HEK293 (cell line): ENCODE data around the gene ITGA5.
A peak's percentile ranks its signal among the peaks of the same experiment; 100 is the strongest.

Source experiments
- GLIS2 ChIP-seq: fragments of 450-650 bp; formaldehyde crosslinking; IDR thresholded peaks from 2 replicates; pipeline ENCODE4 v1.5.1; 2016; ENCODE audit warnings: missing biosample characterization, missing genetic modification characterization
- HIC1 ChIP-seq: fragments of 450-650 bp; formaldehyde crosslinking; IDR thresholded peaks from 2 replicates; pipeline ENCODE4 v1.5.1; 2016; ENCODE audit warnings: missing biosample characterization, missing genetic modification characterization
- IKZF3 ChIP-seq: fragments of 450-650 bp; IDR thresholded peaks from 2 replicates; pipeline ENCODE4 v1.5.0; 2018; ENCODE audit warnings: missing biosample characterization, mild to moderate bottlenecking, missing genetic modification characterization, moderate library complexity
- MEIS1 ChIP-seq: sonication (generic); formaldehyde crosslinking; IDR thresholded peaks from 2 replicates; pipeline ENCODE4 v1.8.1; 2022; ENCODE audit warnings: missing genetic modification reagents, mild to moderate bottlenecking, borderline replicate concordance
- SP7 ChIP-seq: fragments of 450-650 bp; formaldehyde crosslinking; IDR thresholded peaks from 2 replicates; pipeline ENCODE4 v1.5.1; 2016; ENCODE audit warnings: missing biosample characterization, missing genetic modification characterization
- ZBTB17 ChIP-seq: fragments of 450-650 bp; formaldehyde crosslinking; IDR thresholded peaks from 2 replicates; pipeline ENCODE4 v1.5.1; 2016; ENCODE audit warnings: missing biosample characterization, missing genetic modification characterization
- ZBTB48 ChIP-seq: fragments of 450-650 bp; formaldehyde crosslinking; IDR thresholded peaks from 2 replicates; pipeline ENCODE4 v1.5.1; 2016; ENCODE audit warnings: missing biosample characterization, missing genetic modification characterization
- ZBTB8A ChIP-seq: fragments of 450-650 bp; formaldehyde crosslinking; IDR thresholded peaks from 2 replicates; pipeline ENCODE4 v1.5.1; 2016; ENCODE audit warnings: missing biosample characterization, missing genetic modification characterization
- ZEB2 ChIP-seq: fragments of 450-650 bp; formaldehyde crosslinking; IDR thresholded peaks from 2 replicates; pipeline ENCODE4 v1.5.1; 2016; ENCODE audit warnings: missing biosample characterization, missing genetic modification characterization
- ZNF114 ChIP-seq: fragments of 450-650 bp; formaldehyde crosslinking; IDR thresholded peaks from 2 replicates; pipeline ENCODE4 v1.5.0; 2017; ENCODE audit warnings: missing biosample characterization, missing genetic modification characterization
- ZNF2 ChIP-seq: fragments of 450-650 bp; formaldehyde crosslinking; IDR thresholded peaks from 2 replicates; pipeline ENCODE4 v1.5.1; 2016; ENCODE audit warnings: missing biosample characterization, missing genetic modification characterization
- ZNF280D ChIP-seq: fragments of 450-650 bp; formaldehyde crosslinking; IDR thresholded peaks from 2 replicates; pipeline ENCODE4 v1.5.1; 2016; ENCODE audit warnings: missing biosample characterization, missing genetic modification characterization
- ZNF366 ChIP-seq: fragments of 450-650 bp; formaldehyde crosslinking; conservative IDR thresholded peaks from 2 replicates; pipeline ENCODE4 v1.5.1; 2016; ENCODE audit warnings: missing biosample characterization, missing genetic modification characterization
- ZNF501 ChIP-seq: fragments of 450-650 bp; formaldehyde crosslinking; IDR thresholded peaks from 2 replicates; pipeline ENCODE4 v1.5.1; 2016; ENCODE audit warnings: missing biosample characterization, missing genetic modification characterization
- ZNF529 ChIP-seq: fragments of 450-650 bp; formaldehyde crosslinking; IDR thresholded peaks from 2 replicates; pipeline ENCODE4 v1.5.1; 2017; ENCODE audit warnings: missing genetic modification characterization, missing biosample characterization; ENCODE audit not compliant: insufficient replicate concordance
- ZNF600 ChIP-seq: fragments of 450-650 bp; formaldehyde crosslinking; IDR thresholded peaks from 2 replicates; pipeline ENCODE4 v1.5.1; 2016; ENCODE audit warnings: missing biosample characterization, missing genetic modification characterization
- ZNF623 ChIP-seq: fragments of 450-650 bp; formaldehyde crosslinking; IDR thresholded peaks from 2 replicates; pipeline ENCODE4 v1.5.1; 2016; ENCODE audit warnings: missing biosample characterization, missing genetic modification characterization
- ZNF629 ChIP-seq: fragments of 450-650 bp; formaldehyde crosslinking; IDR thresholded peaks from 2 replicates; pipeline ENCODE4 v1.5.1; 2017; ENCODE audit warnings: missing biosample characterization, missing genetic modification characterization
- ZNF639 ChIP-seq: fragments of 450-650 bp; formaldehyde crosslinking; IDR thresholded peaks from 2 replicates; pipeline ENCODE4 v1.5.1; 2016; ENCODE audit warnings: missing biosample characterization, missing genetic modification characterization
- ZNF654 ChIP-seq: fragments of 450-650 bp; formaldehyde crosslinking; IDR thresholded peaks from 2 replicates; pipeline ENCODE4 v1.5.1; 2016; ENCODE audit warnings: low read depth, missing biosample characterization, missing genetic modification characterization
- ZNF658 ChIP-seq: fragments of 450-650 bp; formaldehyde crosslinking; IDR thresholded peaks from 2 replicates; pipeline ENCODE4; 2016; ENCODE audit warnings: missing biosample characterization, missing genetic modification characterization
- ZSCAN16 ChIP-seq: fragments of 450-650 bp; formaldehyde crosslinking; IDR thresholded peaks from 2 replicates; pipeline ENCODE4 v1.5.1; 2016; ENCODE audit warnings: missing biosample characterization, missing genetic modification characterization
- ZXDB ChIP-seq: fragments of 450-650 bp; formaldehyde crosslinking; IDR thresholded peaks from 2 replicates; pipeline ENCODE4 v1.5.1; 2016; ENCODE audit warnings: missing biosample characterization, missing genetic modification characterization
- TF ChIP-seq, protein P1 (sequence below): IDR thresholded peaks from 2 replicates; pipeline ENCODE4 v1.6.1; 2011; ENCODE audit warnings: mild to moderate bottlenecking, low read depth, low read length, borderline replicate concordance
- TF ChIP-seq, protein P2 (sequence below): fragments of 450-650 bp; formaldehyde crosslinking; IDR thresholded peaks from 2 replicates; pipeline ENCODE4 v1.5.1; 2016; ENCODE audit warnings: missing biosample characterization, missing genetic modification characterization
- TF ChIP-seq, protein P3 (sequence below): fragments of 450-650 bp; formaldehyde crosslinking; IDR thresholded peaks from 2 replicates; pipeline ENCODE4 v1.5.1; 2016; ENCODE audit warnings: missing biosample characterization, missing genetic modification characterization

Gene ITGA5

GRCh38 chr12:54360717-54361456 is 58.2 kb downstream of the ITGA5 start (continued):
- 0 out of 2 replicates have a peak, but pooled peaks have one; percentile 34 for TF ChIP-seq ZNF366
- no peak for TF ChIP-seq ZNF658 (tag by site-specific recombination)
- TF ChIP-seq GLIS2, result peak; percentile 30; the same call in 1 of the 2 replicates
- TF ChIP-seq, protein P1, sequence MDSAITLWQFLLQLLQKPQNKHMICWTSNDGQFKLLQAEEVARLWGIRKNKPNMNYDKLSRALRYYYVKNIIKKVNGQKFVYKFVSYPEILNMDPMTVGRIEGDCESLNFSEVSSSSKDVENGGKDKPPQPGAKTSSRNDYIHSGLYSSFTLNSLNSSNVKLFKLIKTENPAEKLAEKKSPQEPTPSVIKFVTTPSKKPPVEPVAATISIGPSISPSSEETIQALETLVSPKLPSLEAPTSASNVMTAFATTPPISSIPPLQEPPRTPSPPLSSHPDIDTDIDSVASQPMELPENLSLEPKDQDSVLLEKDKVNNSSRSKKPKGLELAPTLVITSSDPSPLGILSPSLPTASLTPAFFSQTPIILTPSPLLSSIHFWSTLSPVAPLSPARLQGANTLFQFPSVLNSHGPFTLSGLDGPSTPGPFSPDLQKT, result no peak
- TF ChIP-seq ZNF280D (tag by site-specific recombination), result no peak
- TF ChIP-seq ZNF623 (tag by site-specific recombination), result no peak
- TF ChIP-seq SP7, result peak; percentile 61
- no peak for TF ChIP-seq ZXDB (tag by site-specific recombination)
- TF ChIP-seq ZNF2 (tag by site-specific recombination), result peak; percentile 58
- TF ChIP-seq, protein P2, sequence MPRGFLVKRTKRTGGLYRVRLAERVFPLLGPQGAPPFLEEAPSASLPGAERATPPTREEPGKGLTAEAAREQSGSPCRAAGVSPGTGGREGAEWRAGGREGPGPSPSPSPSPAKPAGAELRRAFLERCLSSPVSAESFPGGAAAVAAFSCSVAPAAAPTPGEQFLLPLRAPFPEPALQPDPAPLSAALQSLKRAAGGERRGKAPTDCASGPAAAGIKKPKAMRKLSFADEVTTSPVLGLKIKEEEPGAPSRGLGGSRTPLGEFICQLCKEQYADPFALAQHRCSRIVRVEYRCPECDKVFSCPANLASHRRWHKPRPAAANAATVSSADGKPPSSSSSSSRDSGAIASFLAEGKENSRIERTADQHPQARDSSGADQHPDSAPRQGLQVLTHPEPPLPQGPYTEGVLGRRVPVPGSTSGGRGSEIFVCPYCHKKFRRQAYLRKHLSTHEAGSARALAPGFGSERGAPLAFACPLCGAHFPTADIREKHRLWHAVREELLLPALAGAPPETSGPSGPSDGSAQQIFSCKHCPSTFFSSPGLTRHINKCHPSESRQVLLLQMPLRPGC, result peak; percentile 48; the same call in 1 of the 2 replicates
- TF ChIP-seq ZNF629 (tag by site-specific recombination), result 0 out of 2 replicates have a peak, but pooled peaks have one; percentile 19
- 0 out of 2 replicates have a peak, but pooled peaks have one; percentile 53 for TF ChIP-seq ZNF639 (tag by site-specific recombination)
- peak; percentile 99 for TF ChIP-seq ZNF654 (tag by site-specific recombination)
- TF ChIP-seq ZBTB17 (tag by site-specific recombination), result peak; percentile 70
- 0 out of 2 replicates have a peak, but pooled peaks have one; percentile 12 for TF ChIP-seq ZBTB8A (tag by site-specific recombination)
- TF ChIP-seq, protein P3, sequence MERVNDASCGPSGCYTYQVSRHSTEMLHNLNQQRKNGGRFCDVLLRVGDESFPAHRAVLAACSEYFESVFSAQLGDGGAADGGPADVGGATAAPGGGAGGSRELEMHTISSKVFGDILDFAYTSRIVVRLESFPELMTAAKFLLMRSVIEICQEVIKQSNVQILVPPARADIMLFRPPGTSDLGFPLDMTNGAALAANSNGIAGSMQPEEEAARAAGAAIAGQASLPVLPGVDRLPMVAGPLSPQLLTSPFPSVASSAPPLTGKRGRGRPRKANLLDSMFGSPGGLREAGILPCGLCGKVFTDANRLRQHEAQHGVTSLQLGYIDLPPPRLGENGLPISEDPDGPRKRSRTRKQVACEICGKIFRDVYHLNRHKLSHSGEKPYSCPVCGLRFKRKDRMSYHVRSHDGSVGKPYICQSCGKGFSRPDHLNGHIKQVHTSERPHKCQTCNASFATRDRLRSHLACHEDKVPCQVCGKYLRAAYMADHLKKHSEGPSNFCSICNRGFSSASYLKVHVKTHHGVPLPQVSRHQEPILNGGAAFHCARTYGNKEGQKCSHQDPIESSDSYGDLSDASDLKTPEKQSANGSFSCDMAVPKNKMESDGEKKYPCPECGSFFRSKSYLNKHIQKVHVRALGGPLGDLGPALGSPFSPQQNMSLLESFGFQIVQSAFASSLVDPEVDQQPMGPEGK (tag by site-specific recombination), result peak; percentile 46
- no peak for TF ChIP-seq MEIS1 (CRISPR knock-in tag)
- TF ChIP-seq ZNF600 (tag by site-specific recombination), result peak; percentile 96
- TF ChIP-seq ZNF529 (tag by site-specific recombination), result no peak
- peak; percentile 31; the same call in 1 of the 2 replicates for TF ChIP-seq ZEB2 (tag by site-specific recombination)
- no peak for TF ChIP-seq ZNF114
- TF ChIP-seq ZNF501 (tag by site-specific recombination), result peak; percentile 26; the same call in 1 of the 2 replicates
- TF ChIP-seq ZBTB48 (tag by site-specific recombination), result peak; percentile 83
- TF ChIP-seq ZSCAN16 (tag by site-specific recombination), result no peak
- peak; percentile 79 for TF ChIP-seq HIC1 (tag by site-specific recombination)
- peak; percentile 96 for TF ChIP-seq IKZF3 (tag by site-specific recombination)
